ENCODE measurements around the gene UVRAG.

UVRAG gene

GRCh38 chr11:76087749-76088148, 272.7 kb downstream of the UVRAG start:
- H2AFZ ChIP-seq (ENCODE audit: low read length) = no peak overlapping the region
- peaks cover 22% of the 10 kb centered on the region; the same call in 1 of the 2 replicates for H3K36me3 ChIP-seq (ENCODE audit: insufficient read depth, low read length)
- H3K27me3 ChIP-seq (ENCODE audit: insufficient read depth, low read length) = no peaks in the 10 kb centered on the region
- no peaks in the 10 kb centered on the region for H4K20me1 ChIP-seq (ENCODE audit: insufficient read depth, low read length)
- H3K27ac ChIP-seq (ENCODE audit: low read depth, low read length, poor library complexity, severe bottlenecking) = no peak overlapping the region
- no peaks in the 10 kb centered on the region for H3K9me2 ChIP-seq (ENCODE audit: low read depth, low read length)
- H3K79me2 ChIP-seq (ENCODE audit: insufficient read depth, low read length) = no peaks in the 10 kb centered on the region
- TF ChIP-seq EZH2 (IDR thresholded peaks at IDR 0.05; ENCODE audit: borderline replicate concordance, low read length) = no peak
- no peak overlapping the region for H3K9ac ChIP-seq (ENCODE audit: low read length)
- no peaks in the 10 kb centered on the region for H3K4me1 ChIP-seq (ENCODE audit: insufficient read depth, low read length, severe bottlenecking)
- H3F3A ChIP-seq (ENCODE audit: insufficient read depth, low read length) = no peaks in the 10 kb centered on the region
- no peak overlapping the region for H3K4me2 ChIP-seq (ENCODE audit: low read length)
- no peaks in the 10 kb centered on the region for H3K9me3 ChIP-seq (ENCODE audit: low read length)
- no peak overlapping the region for H3K4me3 ChIP-seq (ENCODE audit: low read depth, low read length, poor library complexity, severe bottlenecking)

GRCh38 chr11:76088511-76088910, 273.5 kb downstream of the UVRAG start:
- no peaks in the 10 kb centered on the region for H3K9me2 ChIP-seq (ENCODE audit: low read depth, low read length)
- H3K4me2 ChIP-seq (ENCODE audit: low read length) = no peak overlapping the region
- H3K9me3 ChIP-seq (ENCODE audit: low read length) = no peaks in the 10 kb centered on the region
- no peaks in the 10 kb centered on the region for H3F3A ChIP-seq (ENCODE audit: insufficient read depth, low read length)
- H3K27me3 ChIP-seq (ENCODE audit: insufficient read depth, low read length) = no peaks in the 10 kb centered on the region
- no peaks in the 10 kb centered on the region for H3K79me2 ChIP-seq (ENCODE audit: insufficient read depth, low read length)
- H3K27ac ChIP-seq (ENCODE audit: low read depth, low read length, poor library complexity, severe bottlenecking) = no peak overlapping the region
- H3K4me1 ChIP-seq (ENCODE audit: insufficient read depth, low read length, severe bottlenecking) = no peaks in the 10 kb centered on the region
- peaks cover 22% of the 10 kb centered on the region; the same call in 1 of the 2 replicates for H3K36me3 ChIP-seq (ENCODE audit: insufficient read depth, low read length)
- H3K4me3 ChIP-seq (ENCODE audit: low read depth, low read length, poor library complexity, severe bottlenecking) = no peak overlapping the region
- no peak overlapping the region for H3K9ac ChIP-seq (ENCODE audit: low read length)
- no peak overlapping the region for H2AFZ ChIP-seq (ENCODE audit: low read length)
- no peaks in the 10 kb centered on the region for H4K20me1 ChIP-seq (ENCODE audit: insufficient read depth, low read length)
- TF ChIP-seq CTCF (IDR thresholded peaks at IDR 0.05; ENCODE audit: low read length) (no peak), EZH2 (IDR thresholded peaks at IDR 0.05; ENCODE audit: borderline replicate concordance, low read length) (no peak)

- no peak overlapping the region for H3K27ac ChIP-seq (ENCODE audit: low read depth, low read length, poor library complexity, severe bottlenecking)
- H3K4me3 ChIP-seq (ENCODE audit: low read depth, low read length, poor library complexity, severe bottlenecking) = no peak overlapping the region
- TF ChIP-seq CTCF (IDR thresholded peaks at IDR 0.05; ENCODE audit: low read length) (no peak), EZH2 (IDR thresholded peaks at IDR 0.05; ENCODE audit: borderline replicate concordance, low read length) (no peak)
- no peak overlapping the region for H2AFZ ChIP-seq (ENCODE audit: low read length)
- H3K36me3 ChIP-seq (ENCODE audit: insufficient read depth, low read length) = peaks cover 22% of the 10 kb centered on the region; the same call in 1 of the 2 replicates
- H3K4me2 ChIP-seq (ENCODE audit: low read length) = no peak overlapping the region
- H3K9ac ChIP-seq (ENCODE audit: low read length) = no peak overlapping the region
- H3K9me2 ChIP-seq (ENCODE audit: low read depth, low read length) = no peaks in the 10 kb centered on the region
- H3K9me3 ChIP-seq (ENCODE audit: low read length) = no peaks in the 10 kb centered on the region
- no peaks in the 10 kb centered on the region for H4K20me1 ChIP-seq (ENCODE audit: insufficient read depth, low read length)
- H3K4me1 ChIP-seq (ENCODE audit: insufficient read depth, low read length, severe bottlenecking) = no peaks in the 10 kb centered on the region
- no peaks in the 10 kb centered on the region for H3K27me3 ChIP-seq (ENCODE audit: insufficient read depth, low read length)
- no peaks in the 10 kb centered on the region for H3F3A ChIP-seq (ENCODE audit: insufficient read depth, low read length)
- H3K79me2 ChIP-seq (ENCODE audit: insufficient read depth, low read length) = no peaks in the 10 kb centered on the region
Measured at GRCh38 chr11:76090174-76090573, 275.2 kb downstream of the UVRAG start.

- H3K9me3 ChIP-seq (ENCODE audit: low read length) = no peaks in the 10 kb centered on the region
- H4K20me1 ChIP-seq (ENCODE audit: insufficient read depth, low read length) = no peaks in the 10 kb centered on the region
- H3K4me1 ChIP-seq (ENCODE audit: insufficient read depth, low read length, severe bottlenecking) = no peaks in the 10 kb centered on the region
- H3K9me2 ChIP-seq (ENCODE audit: low read depth, low read length) = no peaks in the 10 kb centered on the region
- TF ChIP-seq EZH2 (IDR thresholded peaks at IDR 0.05; ENCODE audit: borderline replicate concordance, low read length) (no peak), CTCF (IDR thresholded peaks at IDR 0.05; ENCODE audit: low read length) (no peak)
- H3K79me2 ChIP-seq (ENCODE audit: insufficient read depth, low read length) = no peaks in the 10 kb centered on the region
- no peaks in the 10 kb centered on the region for H3K27me3 ChIP-seq (ENCODE audit: insufficient read depth, low read length)
- H3K4me2 ChIP-seq (ENCODE audit: low read length) = no peak overlapping the region
- H3K4me3 ChIP-seq (ENCODE audit: low read depth, low read length, poor library complexity, severe bottlenecking) = no peak overlapping the region
- no peak overlapping the region for H3K9ac ChIP-seq (ENCODE audit: low read length)
- H3K27ac ChIP-seq (ENCODE audit: low read depth, low read length, poor library complexity, severe bottlenecking) = no peak overlapping the region
- no peaks in the 10 kb centered on the region for H3F3A ChIP-seq (ENCODE audit: insufficient read depth, low read length)
- no peak overlapping the region for H2AFZ ChIP-seq (ENCODE audit: low read length)
- H3K36me3 ChIP-seq (ENCODE audit: insufficient read depth, low read length) = peaks cover 22% of the 10 kb centered on the region; the same call in 1 of the 2 replicates
Measured at GRCh38 chr11:76090821-76091220, 275.8 kb downstream of the UVRAG start.

Data from OCI-LY1 (cell line).